Right ventricle myocardium superior (tissue), 1 donor: Measurements from ENCODE around the gene ORC2. TPM values are rescaled to one million over a fixed set of nuclear protein-coding genes. Genes with fewer than 3 reads are reported as not detected.
"Not testable (repeated sequence)": the region's sequence is repeated elsewhere in the genome, so short reads cannot be mapped to it uniquely, and the experiment has no call there.

Experiments
- ATAC-seq: fragments of 200-7000 bp; cut with Tn5 transposase; one replicate; pipeline ENCODE4 v1.9.1; 2020; ENCODE audit warnings: mild to moderate bottlenecking; ENCODE audit not compliant: poor library complexity
- DNase-seq: peaks from one replicate; pipeline ENCODE4 v3.0.0-alpha.2; 2020
- intact Hi-C: fragments of 100-400 bp; cut with DNase I; formaldehyde crosslinking; loops from one replicate; pipeline ENCODE4 v1.11.2; 2022
- total RNA-seq: library from RNA; stranded (reverse); fragmentation: NEBNext Ultra II Directional; extraction: Animal tissue kit (Norgen Biotek cat#: 25700); gene quantifications from one replicate; pipeline ENCODE4 v1.2.1, GENCODE V29; 2021
- donor health status: DM: no; HTN: yes; CAD: no; lungs with severe emphysema.

The ORC2 gene
- total RNA-seq, 1 donor from 2014 or later, result 20.4 TPM

- intact Hi-C loops, result no loop called here
- no peak for ATAC-seq
- no peak for DNase-seq
These were observed 18.7 kb downstream of the ORC2 start for GRCh38 chr2:200944467-200945394.

- ATAC-seq, result no peak
- intact Hi-C loops, result no loop called here
These were observed 19.8 kb downstream of the ORC2 start for GRCh38 chr2:200943527-200944105.

GRCh38 chr2:200939832-200940231 is 23.6 kb downstream of the ORC2 start:
- ATAC-seq, result no peak
- DNase-seq, result no peak
- intact Hi-C loops, result no loop called here

More at GRCh38 chr2:200943527-200944105, 19.8 kb downstream of the ORC2 start:
- DNase-seq, result no peak

GRCh38 chr2:200930947-200931626 is 32.4 kb downstream of the ORC2 start:
- intact Hi-C loops, result no loop called here
- no peak for DNase-seq
- no peak for ATAC-seq

- ATAC-seq, result no peak
- intact Hi-C loops, result no loop called here
These were observed 33.9 kb downstream of the ORC2 start for GRCh38 chr2:200929334-200930249.

GRCh38 chr2:200922439-200922838 is 41.0 kb downstream of the ORC2 start:
- ATAC-seq, result no peak
- no peak for DNase-seq
- intact Hi-C loops, result no loop called here

More at GRCh38 chr2:200929334-200930249, 33.9 kb downstream of the ORC2 start:
- DNase-seq, result no peak

- DNase-seq (no peak), ATAC-seq (no peak)
- intact Hi-C loops, result loop anchor here (5.0 to 10.0 kb wide), 2 partner anchors 164 to 481 kb away; no protein-coding TSS in a partner anchor
These were observed 49.8 kb downstream of the ORC2 start for GRCh38 chr2:200913654-200914053.

- DNase-seq, result no peak
- no peak for ATAC-seq
- intact Hi-C loops, result loop anchor here (5.0 to 10.0 kb wide), 3 partner anchors 167 to 485 kb away; no protein-coding TSS in a partner anchor
These were observed 53.5 kb downstream of the ORC2 start for GRCh38 chr2:200909958-200910357.

GRCh38 chr2:200905618-200906296 is 57.7 kb downstream of the ORC2 start:
- intact Hi-C loops, result loop anchor here (5.0 kb wide), 1 partner anchor 272 kb away; no protein-coding TSS in a partner anchor
- ATAC-seq, result peak; percentile 88
- DNase-seq, result peak; percentile 80

- DNase-seq (no peak), ATAC-seq (peak; percentile 77)
- intact Hi-C loops, result loop anchor here (5.0 kb wide), 1 partner anchor 171 kb away; the partner anchor contains the start of genes HYCC2 and NDUFB3
These were observed 61.9 kb downstream of the ORC2 start for GRCh38 chr2:200901459-200902072.

GRCh38 chr2:200899482-200899881 is 64.0 kb downstream of the ORC2 start:
- ATAC-seq, result no peak
- intact Hi-C loops, result no loop called here
- DNase-seq, result no peak

- intact Hi-C loops, result no loop called here
- ATAC-seq (peak; percentile 98), DNase-seq (peak; percentile 98)
These were observed 74.5 kb downstream of the ORC2 start, which contains the start of the genes NIF3L1 and PPIL3 for GRCh38 chr2:200888704-200889625. NIF3L1 (plus strand) TSS chr2:200889371; CDS start chr2:200891944, 2,573 bp downstream. PPIL3 (minus strand) TSS chr2:200889077; CDS start chr2:200887615, 1,462 bp downstream.

- ATAC-seq, intact Hi-C loops, DNase-seq: not testable (repeated sequence)
These were observed 81.7 kb downstream of the ORC2 start for GRCh38 chr2:200881715-200882249.

- DNase-seq (no peak), ATAC-seq (no peak)
- intact Hi-C loops, result no loop called here
These were observed 85.1 kb downstream of the ORC2 start for GRCh38 chr2:200878289-200878880.

GRCh38 chr2:200877443-200877842 is 86.0 kb downstream of the ORC2 start:
- ATAC-seq, result peak; percentile 70
- no peak for DNase-seq
- intact Hi-C loops, result no loop called here
